PC-9 (cell line): ENCODE data around the gene IL15.

Experiments
- CTCF ChIP-seq: fragments of 200-600 bp; sonication (generic); conservative IDR thresholded peaks from 2 replicates; pipeline ENCODE4 v1.6.1; 2017; ENCODE audit warnings: mixed run types, antibody characterized with exemption, mild to moderate bottlenecking, moderate library complexity
- EZH2 ChIP-seq: fragments of 200-600 bp; sonication (generic); IDR thresholded peaks from 2 replicates; pipeline ENCODE4 v1.8.0; 2017; ENCODE audit warnings: antibody characterized with exemption, low read depth

- TF ChIP-seq CTCF (no peak), EZH2 (no peak)
Observed at GRCh38 chr4:141643557-141643956, 7.2 kb downstream of the IL15 start.
